Measurements from ENCODE around the gene JAKMIP3. TPM values are rescaled to one million over a fixed set of nuclear protein-coding genes. Genes with fewer than 3 reads are reported as not detected.

JAKMIP3 gene
- polyA plus RNA-seq (2013, experiment 1 of 2): 0.18 TPM
- 0.24 TPM for polyA plus RNA-seq (2013, experiment 2 of 2)

GRCh38 chr10:132065491-132066105 is at the start of gene JAKMIP3:
Gene JAKMIP3 (plus strand): TSS chr10:132065946. CDS start chr10:132104809, 38,863 bp downstream.
- Histone ChIP-seq H2BK15ac (replicated peaks; ENCODE audit: low read depth) (no peak within 1 kb of the TSS), H3K4me3 (ENCODE audit: low read length) (no peak within 1 kb of the TSS), H3K79me2 (ENCODE audit: control insufficient read depth, insufficient read depth, low read length) (no peaks in the 10 kb centered on the region), H2BK5ac (ENCODE audit: low read length) (no peak within 1 kb of the TSS), H3K79me1 (ENCODE audit: low read length) (no peaks in the 10 kb centered on the region), H4K8ac (ENCODE audit: low read depth, low read length) (no peak within 1 kb of the TSS), H3K4me1 (ENCODE audit: control insufficient read depth, low read depth, low read length) (no peaks in the 10 kb centered on the region), H2BK120ac (ENCODE audit: low read depth, low read length) (no peak within 1 kb of the TSS), H3K27ac (ENCODE audit: low read depth, low read length) (no peak within 1 kb of the TSS), H3K27me3 (ENCODE audit: insufficient read depth, low read length, poor library complexity) (no peaks in the 10 kb centered on the region), H2AK5ac (ENCODE audit: low read length) (no peak within 1 kb of the TSS), H3K23ac (ENCODE audit: low read length) (no peak within 1 kb of the TSS), H3K56ac (ENCODE audit: low read length) (peak within 1 kb of the TSS; percentile 65), H3K4ac (ENCODE audit: low read depth, low read length) (no peak within 1 kb of the TSS), H3K4me2 (ENCODE audit: low read length) (peak within 1 kb of the TSS; percentile 37), H3K36me3 (ENCODE audit: control insufficient read depth, insufficient read depth, low read length) (no peaks in the 10 kb centered on the region), H4K5ac (ENCODE audit: low read length) (no peak within 1 kb of the TSS), H3K9ac (ENCODE audit: low read length) (no peak within 1 kb of the TSS), H3K18ac (ENCODE audit: low read length) (peak within 1 kb of the TSS; percentile 20)
- no CpG with 5 or more reads among the region's 35 CpGs for WGBS (ENCODE audit: extremely low coverage, insufficient coverage, low lambda C conversion rate)
- peak; percentile 38 for DNase-seq

GRCh38 chr10:132016514-132016913 is 49.2 kb upstream of the JAKMIP3 start:
- Histone ChIP-seq H3K9ac (ENCODE audit: low read length) (no peak overlapping the region), H2AK5ac (ENCODE audit: low read length) (no peak overlapping the region), H3K27ac (ENCODE audit: low read depth, low read length) (peak overlapping the region; percentile 54), H3K4ac (ENCODE audit: low read depth, low read length) (no peak overlapping the region), H3K4me2 (ENCODE audit: low read length) (no peak overlapping the region), H3K4me1 (ENCODE audit: control insufficient read depth, low read depth, low read length) (peaks cover 2% of the 10 kb centered on the region), H4K8ac (ENCODE audit: low read depth, low read length) (no peak overlapping the region), H3K36me3 (ENCODE audit: control insufficient read depth, insufficient read depth, low read length) (no peaks in the 10 kb centered on the region), H3K79me2 (ENCODE audit: control insufficient read depth, insufficient read depth, low read length) (no peaks in the 10 kb centered on the region), H4K5ac (ENCODE audit: low read length) (no peak overlapping the region), H3K23ac (ENCODE audit: low read length) (no peak overlapping the region), H3K4me3 (ENCODE audit: low read length) (no peak overlapping the region), H3K79me1 (ENCODE audit: low read length) (no peaks in the 10 kb centered on the region), H2BK5ac (ENCODE audit: low read length) (no peak overlapping the region), H3K27me3 (ENCODE audit: insufficient read depth, low read length, poor library complexity) (no peaks in the 10 kb centered on the region), H2BK15ac (replicated peaks; ENCODE audit: low read depth) (no peak overlapping the region), H3K56ac (ENCODE audit: low read length) (no peak overlapping the region), H3K18ac (ENCODE audit: low read length) (no peak overlapping the region), H2BK120ac (ENCODE audit: low read depth, low read length) (no peak overlapping the region)
- no peak for DNase-seq
- WGBS (ENCODE audit: extremely low coverage, insufficient coverage, low lambda C conversion rate): no CpG with 5 or more reads among the region's 6 CpGs

GRCh38 chr10:132018446-132018845 is 47.3 kb upstream of the JAKMIP3 start:
- H3K79me1 ChIP-seq (ENCODE audit: low read length): no peaks in the 10 kb centered on the region
- H2AK5ac ChIP-seq (ENCODE audit: low read length): peak overlapping the region; percentile 30
- H3K4me3 ChIP-seq (ENCODE audit: low read length): no peak overlapping the region
- no peaks in the 10 kb centered on the region for H3K27me3 ChIP-seq (ENCODE audit: insufficient read depth, low read length, poor library complexity)
- H2BK120ac ChIP-seq (ENCODE audit: low read depth, low read length): no peak overlapping the region
- no peak for DNase-seq
- H3K4me1 ChIP-seq (ENCODE audit: control insufficient read depth, low read depth, low read length): peaks cover 2% of the 10 kb centered on the region
- H3K4me2 ChIP-seq (ENCODE audit: low read length): no peak overlapping the region
- H3K9ac ChIP-seq (ENCODE audit: low read length): no peak overlapping the region
- H3K23ac ChIP-seq (ENCODE audit: low read length): no peak overlapping the region
- H3K79me2 ChIP-seq (ENCODE audit: control insufficient read depth, insufficient read depth, low read length): no peaks in the 10 kb centered on the region
- H2BK15ac ChIP-seq (replicated peaks; ENCODE audit: low read depth): no peak overlapping the region
- H3K18ac ChIP-seq (ENCODE audit: low read length): no peak overlapping the region
- no peak overlapping the region for H2BK5ac ChIP-seq (ENCODE audit: low read length)
- WGBS (ENCODE audit: extremely low coverage, insufficient coverage, low lambda C conversion rate): no CpG with 5 or more reads among the region's 5 CpGs
- H4K8ac ChIP-seq (ENCODE audit: low read depth, low read length): no peak overlapping the region
- H3K4ac ChIP-seq (ENCODE audit: low read depth, low read length): no peak overlapping the region
- H3K36me3 ChIP-seq (ENCODE audit: control insufficient read depth, insufficient read depth, low read length): no peaks in the 10 kb centered on the region
- no peak overlapping the region for H4K5ac ChIP-seq (ENCODE audit: low read length)
- no peak overlapping the region for H3K27ac ChIP-seq (ENCODE audit: low read depth, low read length)
- no peak overlapping the region for H3K56ac ChIP-seq (ENCODE audit: low read length)

- no peak overlapping the region for H3K4me2 ChIP-seq (ENCODE audit: low read length)
- no peak overlapping the region for H3K23ac ChIP-seq (ENCODE audit: low read length)
- no peak overlapping the region for H3K27ac ChIP-seq (ENCODE audit: low read depth, low read length)
- no peak overlapping the region for H2AK5ac ChIP-seq (ENCODE audit: low read length)
- no peak overlapping the region for H3K18ac ChIP-seq (ENCODE audit: low read length)
- no peak overlapping the region for H3K4ac ChIP-seq (ENCODE audit: low read depth, low read length)
- H2BK120ac ChIP-seq (ENCODE audit: low read depth, low read length): no peak overlapping the region
- no peak overlapping the region for H2BK15ac ChIP-seq (replicated peaks; ENCODE audit: low read depth)
- no peak overlapping the region for H4K5ac ChIP-seq (ENCODE audit: low read length)
- no peaks in the 10 kb centered on the region for H3K36me3 ChIP-seq (ENCODE audit: control insufficient read depth, insufficient read depth, low read length)
- H2BK5ac ChIP-seq (ENCODE audit: low read length): no peak overlapping the region
- no peak overlapping the region for H4K8ac ChIP-seq (ENCODE audit: low read depth, low read length)
- no peak for DNase-seq
- no CpG with 5 or more reads among the region's 7 CpGs for WGBS (ENCODE audit: extremely low coverage, insufficient coverage, low lambda C conversion rate)
- H3K4me1 ChIP-seq (ENCODE audit: control insufficient read depth, low read depth, low read length): peaks cover 2% of the 10 kb centered on the region
- no peak overlapping the region for H3K4me3 ChIP-seq (ENCODE audit: low read length)
- no peaks in the 10 kb centered on the region for H3K79me2 ChIP-seq (ENCODE audit: control insufficient read depth, insufficient read depth, low read length)
- H3K27me3 ChIP-seq (ENCODE audit: insufficient read depth, low read length, poor library complexity): no peaks in the 10 kb centered on the region
- H3K9ac ChIP-seq (ENCODE audit: low read length): no peak overlapping the region
- H3K79me1 ChIP-seq (ENCODE audit: low read length): no peaks in the 10 kb centered on the region
- H3K56ac ChIP-seq (ENCODE audit: low read length): no peak overlapping the region
Observed at GRCh38 chr10:132019366-132019765, 46.4 kb upstream of the JAKMIP3 start.

- H3K79me2 ChIP-seq (ENCODE audit: control insufficient read depth, insufficient read depth, low read length): no peaks in the 10 kb centered on the region
- no peak overlapping the region for H2BK15ac ChIP-seq (replicated peaks; ENCODE audit: low read depth)
- peaks cover 2% of the 10 kb centered on the region for H3K4me1 ChIP-seq (ENCODE audit: control insufficient read depth, low read depth, low read length)
- no peak overlapping the region for H3K56ac ChIP-seq (ENCODE audit: low read length)
- no peak overlapping the region for H2BK120ac ChIP-seq (ENCODE audit: low read depth, low read length)
- H3K18ac ChIP-seq (ENCODE audit: low read length): no peak overlapping the region
- no peak overlapping the region for H3K23ac ChIP-seq (ENCODE audit: low read length)
- H3K79me1 ChIP-seq (ENCODE audit: low read length): no peaks in the 10 kb centered on the region
- no peak overlapping the region for H3K27ac ChIP-seq (ENCODE audit: low read depth, low read length)
- no peak overlapping the region for H4K8ac ChIP-seq (ENCODE audit: low read depth, low read length)
- no peaks in the 10 kb centered on the region for H3K27me3 ChIP-seq (ENCODE audit: insufficient read depth, low read length, poor library complexity)
- no peak overlapping the region for H2BK5ac ChIP-seq (ENCODE audit: low read length)
- H4K5ac ChIP-seq (ENCODE audit: low read length): no peak overlapping the region
- H3K9ac ChIP-seq (ENCODE audit: low read length): no peak overlapping the region
- no peaks in the 10 kb centered on the region for H3K36me3 ChIP-seq (ENCODE audit: control insufficient read depth, insufficient read depth, low read length)
- no CpG with 5 or more reads among the region's 13 CpGs for WGBS (ENCODE audit: extremely low coverage, insufficient coverage, low lambda C conversion rate)
- no peak overlapping the region for H3K4ac ChIP-seq (ENCODE audit: low read depth, low read length)
- DNase-seq: no peak
- no peak overlapping the region for H2AK5ac ChIP-seq (ENCODE audit: low read length)
- H3K4me2 ChIP-seq (ENCODE audit: low read length): no peak overlapping the region
- no peak overlapping the region for H3K4me3 ChIP-seq (ENCODE audit: low read length)
Observed at GRCh38 chr10:132020456-132020855, 45.3 kb upstream of the JAKMIP3 start.

GRCh38 chr10:132021046-132021445 is 44.7 kb upstream of the JAKMIP3 start:
- Histone ChIP-seq H3K36me3 (ENCODE audit: control insufficient read depth, insufficient read depth, low read length) (no peaks in the 10 kb centered on the region), H3K4me2 (ENCODE audit: low read length) (no peak overlapping the region), H3K27ac (ENCODE audit: low read depth, low read length) (no peak overlapping the region), H3K56ac (ENCODE audit: low read length) (no peak overlapping the region), H3K18ac (ENCODE audit: low read length) (no peak overlapping the region), H3K4me1 (ENCODE audit: control insufficient read depth, low read depth, low read length) (peaks cover 2% of the 10 kb centered on the region), H3K79me1 (ENCODE audit: low read length) (no peaks in the 10 kb centered on the region), H2BK120ac (ENCODE audit: low read depth, low read length) (no peak overlapping the region), H4K8ac (ENCODE audit: low read depth, low read length) (no peak overlapping the region), H3K79me2 (ENCODE audit: control insufficient read depth, insufficient read depth, low read length) (no peaks in the 10 kb centered on the region), H3K27me3 (ENCODE audit: insufficient read depth, low read length, poor library complexity) (no peaks in the 10 kb centered on the region), H3K4me3 (ENCODE audit: low read length) (no peak overlapping the region), H2AK5ac (ENCODE audit: low read length) (peak overlapping the region; percentile 56), H4K5ac (ENCODE audit: low read length) (no peak overlapping the region), H2BK15ac (replicated peaks; ENCODE audit: low read depth) (no peak overlapping the region), H2BK5ac (ENCODE audit: low read length) (no peak overlapping the region), H3K4ac (ENCODE audit: low read depth, low read length) (no peak overlapping the region), H3K9ac (ENCODE audit: low read length) (no peak overlapping the region), H3K23ac (ENCODE audit: low read length) (no peak overlapping the region)
- no peak for DNase-seq
- WGBS (ENCODE audit: extremely low coverage, insufficient coverage, low lambda C conversion rate): no CpG with 5 or more reads among the region's 24 CpGs

Data from mesendoderm (in vitro differentiated cells).